Skin epidermis (tissue), 12 donors: Measurements from ENCODE around the gene SLC25A41.

ENCODE experiments used
- H3K27ac ChIP-seq, 21 experiments: fragments of 200-600 bp; sonication (generic) in 11 of 21; one replicate each; pipeline ENCODE4 v1.5.0; 2020; ENCODE audit warnings: mild to moderate bottlenecking in 3 of 21, inconsistent platforms in 2 of 21, moderate library complexity in 2 of 21
- H3K4me3 ChIP-seq, 7 experiments: fragments of 200-600 bp; sonication (generic) in 2 of 7; one replicate each; pipeline ENCODE4 v1.5.0; 2020; ENCODE audit warnings: inconsistent platforms in 2 of 7, mild to moderate bottlenecking in 2 of 7, moderate library complexity in 1 of 7

Gene SLC25A41

DNA sequence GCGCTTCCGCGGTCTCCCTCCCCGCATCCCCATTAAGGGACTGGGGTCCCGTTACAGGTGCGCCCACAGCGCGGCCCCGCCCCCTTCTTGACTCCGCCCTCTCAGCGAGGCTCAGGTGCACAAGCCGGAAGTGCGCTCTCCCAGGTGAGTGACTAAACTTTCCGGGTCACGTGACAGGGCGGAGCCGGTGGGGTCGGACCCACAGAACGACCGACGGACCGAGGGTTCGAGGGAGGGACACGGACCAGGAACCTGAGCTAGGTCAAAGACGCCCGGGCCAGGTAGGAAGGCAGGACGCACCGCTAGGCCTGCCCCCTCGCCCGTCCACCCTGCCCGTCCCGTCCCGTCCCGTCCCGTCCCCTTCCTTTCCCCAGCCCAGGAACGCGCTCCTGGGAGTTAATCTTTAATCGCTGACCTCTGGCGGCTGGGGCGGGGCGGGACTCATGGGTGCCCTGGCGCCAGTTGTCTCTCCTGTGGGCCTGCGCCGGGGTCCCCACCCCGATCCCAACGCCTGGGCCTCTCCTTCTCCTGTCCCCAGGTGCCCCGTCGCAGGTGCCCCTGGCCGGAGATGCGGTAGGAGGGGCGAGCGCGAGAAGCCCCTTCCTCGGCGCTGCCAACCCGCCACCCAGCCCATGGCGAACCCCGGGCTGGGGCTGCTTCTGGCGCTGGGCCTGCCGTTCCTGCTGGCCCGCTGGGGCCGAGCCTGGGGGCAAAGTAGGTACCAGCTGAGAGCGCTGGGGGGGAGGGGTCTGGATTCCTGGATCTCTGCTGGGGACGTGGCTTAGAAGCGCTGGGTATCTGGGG lies 30.7 kb upstream of the SLC25A41 start, which contains the start of gene CRB3:
Gene CRB3, plus strand, starts transcription at position 202 of the 804 bp plus-strand sequence. Its CDS starts 431 bp downstream, at position 633.
- peak within 1 kb of the TSS; percentile 30 to 69 (median 52) for H3K4me3 ChIP-seq
- peak within 1 kb of the TSS in 19 of 21 experiments; percentile 15 to 88 (median 72) for H3K27ac ChIP-seq

DNA sequence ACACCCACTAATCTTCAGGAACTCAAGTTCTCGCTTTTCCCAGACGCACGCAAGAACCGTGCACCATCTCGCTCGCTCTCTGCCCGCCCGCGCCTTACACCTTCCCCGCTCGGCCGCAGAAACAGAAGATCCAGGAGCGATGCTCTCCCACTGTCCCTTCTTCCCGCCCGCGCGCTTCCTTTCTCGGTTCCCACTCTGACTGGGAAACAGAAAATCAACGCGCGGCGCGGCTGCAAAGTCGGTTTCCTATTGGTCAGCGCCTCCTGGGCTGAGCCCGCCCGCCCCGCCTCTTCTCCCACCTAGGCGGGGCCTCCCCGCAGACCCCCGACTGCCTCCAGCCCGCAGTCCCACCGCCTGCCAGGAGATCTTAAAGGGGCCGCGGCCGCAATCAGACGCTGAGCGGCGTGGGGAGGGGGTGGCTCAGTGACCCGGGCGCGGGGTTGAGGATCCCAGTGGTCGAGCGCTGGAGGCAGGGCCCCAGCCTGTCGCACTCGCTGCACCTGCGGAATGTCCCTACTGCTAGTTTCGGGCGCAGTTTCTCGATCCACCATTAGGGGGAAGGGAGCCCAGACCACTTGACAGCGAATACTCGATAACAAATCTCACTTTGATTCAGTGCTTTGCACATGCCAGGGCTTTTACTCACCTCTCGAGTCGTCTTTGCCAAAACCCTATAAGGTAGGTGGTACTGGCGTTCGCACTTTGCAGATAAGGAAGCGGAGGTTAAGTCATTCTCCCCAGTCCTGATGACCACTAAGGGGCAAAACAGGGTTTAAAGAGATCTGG lies 26.7 kb upstream of the SLC25A41 start:
- Histone ChIP-seq H3K27ac (peak overlapping the region in 18 of 21 experiments; percentile 39 to 87 (median 77)), H3K4me3 (peak overlapping the region; percentile 49 to 83 (median 67))

DNA sequence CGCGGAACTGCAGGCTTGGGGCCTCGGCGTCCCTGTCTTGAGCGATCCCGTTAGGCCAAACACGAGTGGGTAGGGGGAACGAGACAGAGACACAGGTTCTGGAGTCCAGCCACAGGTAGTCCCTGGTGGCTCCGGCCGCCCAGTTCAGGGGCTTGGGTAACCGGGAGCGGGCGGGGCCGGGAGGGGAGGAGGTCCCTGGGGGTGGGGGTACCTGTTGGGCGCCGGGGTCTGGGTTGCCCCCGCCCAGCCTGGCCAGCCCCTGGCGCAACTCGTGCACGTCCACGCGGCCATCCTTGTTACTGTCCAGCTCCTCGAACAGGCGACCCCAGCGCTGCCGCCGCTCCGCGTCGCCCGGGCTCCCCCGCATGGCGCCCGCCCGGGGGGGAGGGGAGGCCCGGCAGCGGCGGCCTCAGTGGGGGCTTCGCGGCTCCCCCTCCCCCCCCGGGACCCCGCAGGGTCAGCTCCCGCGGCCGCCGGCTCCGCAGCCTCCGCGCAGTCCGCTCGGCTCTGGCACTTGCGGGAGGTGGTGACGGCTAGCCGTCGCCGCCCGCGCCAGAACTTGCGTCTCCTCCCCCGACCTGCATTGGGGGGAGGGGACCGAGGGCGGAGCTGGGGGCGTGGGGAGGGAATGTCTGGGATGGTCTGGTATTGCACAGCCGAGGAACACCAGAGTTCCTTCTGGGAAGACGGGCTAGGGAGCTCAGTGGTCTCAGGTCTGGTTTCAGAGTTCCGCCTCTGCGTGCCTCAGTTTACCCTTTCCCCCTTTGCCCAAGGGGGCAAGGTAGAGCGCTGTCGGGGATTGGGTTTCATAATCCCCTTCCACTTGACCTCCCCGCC lies 25.9 kb upstream of the SLC25A41 start, which contains the start of gene SLC25A23:
Gene SLC25A23, minus strand, starts transcription at position 531 of the 837 bp plus-strand sequence. Its CDS starts 164 bp downstream, at position 367.
- Histone ChIP-seq H3K4me3 (peak within 1 kb of the TSS; percentile 49 to 83 (median 67)), H3K27ac (peak within 1 kb of the TSS in 18 of 21 experiments; percentile 39 to 87 (median 77))

DNA sequence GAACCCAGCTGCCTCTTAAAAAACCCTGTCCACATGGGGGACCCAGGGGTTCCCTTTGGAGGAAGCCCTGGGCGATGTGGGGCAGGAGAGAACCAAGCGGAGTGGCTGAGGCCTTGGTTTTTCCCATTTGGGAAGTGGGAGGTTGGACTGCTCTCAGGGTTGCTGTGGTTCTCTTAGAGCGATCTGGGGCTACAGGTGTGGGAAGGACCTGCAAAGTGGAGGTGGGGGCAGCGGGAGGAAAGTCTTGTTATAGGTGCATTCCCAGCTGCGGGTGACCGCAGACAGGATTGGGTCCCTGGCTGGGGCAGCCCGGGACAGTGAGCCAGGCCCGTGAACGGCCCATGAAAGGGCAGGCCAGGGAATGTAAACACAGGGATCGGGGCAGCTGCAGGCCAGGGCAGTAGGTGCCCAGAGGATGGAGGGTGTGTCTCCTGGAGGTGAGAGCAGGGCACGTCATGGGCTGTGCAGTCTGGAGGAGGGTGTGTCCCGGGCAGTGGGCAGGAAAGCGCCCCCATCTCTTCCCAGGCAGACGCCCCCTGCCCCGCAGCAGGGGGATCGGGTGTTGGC lies 25.2 kb upstream of the SLC25A41 start:
- peak overlapping the region in 13 of 21 experiments; percentile 28 to 87 (median 77) for H3K27ac ChIP-seq
- H3K4me3 ChIP-seq: peak overlapping the region; percentile 49 to 83 (median 67)

DNA sequence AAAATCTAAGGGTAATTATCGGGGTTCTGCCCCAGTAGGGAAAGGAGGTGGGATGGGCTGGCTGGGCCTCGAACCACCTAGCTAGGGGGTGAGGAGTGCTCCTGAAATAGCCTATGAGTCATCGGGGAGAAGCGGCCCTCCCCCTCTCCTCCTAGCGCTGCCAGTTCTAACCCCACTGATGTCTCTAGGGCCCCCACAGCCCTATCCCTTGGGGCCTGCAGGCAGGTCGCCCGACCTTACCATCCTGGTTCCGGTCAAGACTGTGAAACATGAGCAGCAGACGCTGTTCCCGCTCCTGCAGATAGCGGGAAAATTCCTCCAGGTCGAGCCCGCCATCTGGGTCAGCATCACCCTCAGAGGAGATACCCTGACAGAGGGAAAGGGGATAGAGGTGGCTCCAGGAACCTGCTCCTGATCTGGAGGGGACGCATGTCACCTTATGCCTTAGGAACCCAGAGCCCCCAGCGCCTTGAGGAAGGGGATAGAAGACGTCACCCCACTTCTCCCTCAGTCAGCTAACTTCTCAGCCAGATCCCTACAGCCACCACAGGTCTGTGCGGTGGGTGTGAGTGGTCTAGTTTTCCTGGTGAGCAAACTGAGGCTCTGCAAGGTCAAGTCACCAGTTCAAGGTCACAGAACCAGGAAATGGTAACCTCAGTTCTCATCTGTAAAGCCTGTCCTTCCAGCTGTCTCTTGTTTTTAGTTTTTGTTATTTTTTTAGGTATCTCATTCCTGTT lies 24.6 kb upstream of the SLC25A41 start:
- Histone ChIP-seq H3K4me3 (peak overlapping the region in 2 of 7 experiments; percentile 7 to 59), H3K27ac (peak overlapping the region in 1 of 21 experiments; percentile 78)

DNA sequence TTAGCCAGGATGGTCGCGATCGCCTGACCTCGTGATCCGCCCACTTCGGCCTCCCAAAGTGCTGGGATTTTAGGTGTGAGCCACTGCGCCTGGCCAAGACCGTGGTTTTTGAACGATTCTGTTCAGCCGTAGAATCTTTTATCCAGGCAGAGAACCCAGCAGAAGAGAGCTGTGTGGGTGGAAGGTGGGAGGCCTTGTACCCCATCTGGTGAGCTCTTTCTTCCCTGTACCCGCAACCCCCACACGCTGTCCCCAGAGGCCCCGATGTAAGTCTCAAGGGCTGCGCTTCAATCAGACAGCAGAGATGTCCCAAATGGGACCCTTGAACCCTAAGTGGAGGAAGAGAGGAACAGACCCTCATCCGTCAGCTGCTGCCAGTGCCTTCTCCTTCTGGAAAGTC lies 22.4 kb upstream of the SLC25A41 start:
- Histone ChIP-seq H3K4me3 (no peak overlapping the region), H3K27ac (no peak overlapping the region)

DNA sequence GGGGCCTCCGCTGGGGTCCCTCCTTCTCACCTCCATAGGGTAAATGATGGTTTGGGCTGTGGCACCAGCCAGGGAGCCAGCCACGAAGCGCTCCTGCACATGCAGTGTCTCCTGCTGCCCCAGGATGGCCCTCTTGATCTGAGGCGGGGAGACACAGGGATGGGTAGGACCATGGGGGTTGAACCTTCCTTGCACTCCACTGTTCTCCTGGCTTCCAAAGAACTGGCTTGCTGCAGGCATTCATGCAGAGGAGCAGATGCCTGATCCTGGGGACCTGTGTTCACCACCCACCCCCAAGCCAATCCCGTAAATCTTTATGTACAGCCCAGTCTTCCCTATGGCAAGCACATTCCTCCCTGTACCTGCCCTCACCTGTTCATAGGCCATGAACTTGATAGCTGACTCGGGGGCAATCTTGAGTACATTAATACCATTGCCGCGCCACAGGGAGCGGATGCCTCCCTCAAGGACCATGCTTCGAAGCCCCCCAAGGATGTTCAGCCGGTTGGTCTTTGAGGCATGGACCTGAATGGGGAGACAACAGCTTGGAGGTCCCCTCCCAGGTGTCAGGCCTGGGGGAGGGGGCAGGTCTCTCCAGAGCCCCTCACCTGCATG lies 20.5 kb upstream of the SLC25A41 start:
- no peak overlapping the region for H3K4me3 ChIP-seq

DNA sequence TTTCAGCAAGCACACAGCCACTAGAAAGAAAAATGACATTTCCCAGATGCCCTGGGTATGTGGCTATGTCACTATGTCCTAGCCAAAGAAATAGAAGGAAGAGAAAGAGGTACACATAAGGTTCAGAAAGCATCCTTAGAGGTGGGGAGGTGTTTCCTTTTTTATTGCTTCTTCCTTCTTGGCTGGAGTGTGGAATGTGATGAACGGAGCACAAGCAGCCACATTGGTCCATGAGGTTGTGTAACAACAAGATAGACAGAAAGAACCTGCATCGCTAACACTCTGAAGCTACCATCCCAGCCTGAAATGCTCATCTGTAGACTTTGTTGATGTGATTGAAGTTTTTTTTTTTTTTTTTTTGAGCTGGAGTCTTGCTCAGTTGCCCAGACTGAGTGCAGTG lies 19.3 kb upstream of the SLC25A41 start:
- no peak overlapping the region for H3K27ac ChIP-seq

More for the DNA sequence above, 20.5 kb upstream of the SLC25A41 start:
- H3K27ac ChIP-seq: no peak overlapping the region

DNA sequence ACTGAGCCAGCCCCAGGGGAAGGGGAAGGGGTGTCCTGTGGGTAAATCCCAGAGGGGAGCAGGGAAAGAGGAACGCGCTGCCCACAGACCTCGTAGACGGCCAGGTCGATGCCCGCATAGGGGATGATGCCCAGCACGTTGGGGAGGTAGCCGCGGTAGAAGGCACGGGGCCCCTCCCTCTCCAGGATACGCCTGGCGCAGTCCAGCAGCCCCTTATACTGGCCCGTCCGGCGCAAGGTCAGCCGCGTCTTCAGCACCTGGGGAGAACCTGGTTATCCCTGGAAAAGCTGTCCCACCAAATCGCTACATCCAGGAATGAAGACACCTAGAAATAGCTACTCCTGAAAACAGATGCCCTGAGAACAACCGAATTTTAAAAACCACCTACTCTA lies 18.7 kb upstream of the SLC25A41 start:
- H3K4me3 ChIP-seq: no peak overlapping the region
- H3K27ac ChIP-seq: no peak overlapping the region

More for the DNA sequence above, 19.3 kb upstream of the SLC25A41 start:
- no peak overlapping the region for H3K4me3 ChIP-seq

DNA sequence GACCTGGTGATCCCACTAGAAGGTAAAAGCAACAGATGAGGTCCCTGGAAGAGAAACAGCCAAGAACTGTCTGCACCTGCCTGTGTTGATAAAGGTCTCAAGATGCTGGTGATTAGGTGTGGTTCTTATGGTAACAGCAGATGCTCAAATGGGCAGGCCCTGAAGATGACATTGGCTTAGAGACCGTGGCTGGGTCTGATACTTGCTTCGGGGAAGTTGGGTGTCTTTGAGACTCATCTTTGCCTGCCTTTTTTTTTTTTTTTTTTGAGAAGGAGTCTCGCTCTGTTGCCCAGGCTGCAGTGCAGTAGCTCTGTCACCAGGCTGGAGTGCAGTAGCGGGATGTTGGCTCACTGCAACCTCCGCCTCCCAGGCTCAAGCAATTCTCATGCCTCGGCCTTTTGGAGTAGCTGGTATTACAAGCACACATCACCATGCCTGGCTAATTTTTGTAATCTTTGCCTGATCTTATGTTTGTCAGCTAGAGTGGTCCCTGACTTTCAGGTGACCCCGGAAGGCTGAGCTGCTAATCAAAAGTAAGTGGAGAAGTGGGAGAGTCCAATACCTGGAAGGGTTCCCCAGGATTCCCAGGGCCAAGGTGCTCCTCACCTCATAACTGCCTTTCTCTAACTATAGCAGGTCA lies 18.1 kb upstream of the SLC25A41 start:
- no peak overlapping the region for H3K27ac ChIP-seq
- no peak overlapping the region for H3K4me3 ChIP-seq

DNA sequence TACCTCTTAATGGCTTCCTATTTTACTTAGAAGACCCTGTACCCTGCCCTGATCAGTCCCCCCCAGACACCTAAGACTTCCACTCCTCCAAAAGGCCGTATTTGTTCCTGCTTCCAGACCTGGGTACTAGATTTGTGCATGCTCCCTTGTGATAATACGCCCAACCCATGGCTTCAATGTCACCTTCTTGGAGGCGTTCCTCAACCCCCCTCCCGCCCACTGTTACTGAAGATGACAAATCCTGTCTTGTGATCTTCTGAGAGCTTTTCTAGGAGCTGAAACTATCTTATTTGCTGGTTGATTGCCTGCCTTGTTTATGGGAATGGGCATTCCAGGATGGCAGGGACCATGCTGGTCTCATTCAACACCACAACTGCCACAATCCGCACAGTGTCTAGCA lies 16.6 kb upstream of the SLC25A41 start:
- no peak overlapping the region for H3K4me3 ChIP-seq
- no peak overlapping the region for H3K27ac ChIP-seq

DNA sequence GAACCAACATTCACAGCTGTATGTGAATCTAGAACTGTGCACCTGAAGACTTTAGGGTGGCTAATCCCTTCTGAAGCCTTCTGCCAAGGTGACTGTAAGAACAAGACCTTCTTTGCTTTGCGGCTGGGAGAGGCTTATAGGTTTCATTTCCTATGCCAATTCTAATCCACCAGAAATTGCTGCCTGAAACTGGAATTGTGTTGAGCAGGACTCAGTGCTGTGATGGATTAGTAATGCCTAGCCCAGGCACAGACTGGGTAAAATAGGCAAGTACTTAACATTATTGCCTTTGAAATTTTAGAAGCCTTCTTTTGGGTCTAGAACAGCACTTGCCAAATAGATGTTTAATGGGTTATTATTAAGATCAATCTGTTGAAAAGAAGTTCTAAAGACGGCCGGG lies 14.5 kb upstream of the SLC25A41 start:
- Histone ChIP-seq H3K27ac (no peak overlapping the region), H3K4me3 (no peak overlapping the region)

DNA sequence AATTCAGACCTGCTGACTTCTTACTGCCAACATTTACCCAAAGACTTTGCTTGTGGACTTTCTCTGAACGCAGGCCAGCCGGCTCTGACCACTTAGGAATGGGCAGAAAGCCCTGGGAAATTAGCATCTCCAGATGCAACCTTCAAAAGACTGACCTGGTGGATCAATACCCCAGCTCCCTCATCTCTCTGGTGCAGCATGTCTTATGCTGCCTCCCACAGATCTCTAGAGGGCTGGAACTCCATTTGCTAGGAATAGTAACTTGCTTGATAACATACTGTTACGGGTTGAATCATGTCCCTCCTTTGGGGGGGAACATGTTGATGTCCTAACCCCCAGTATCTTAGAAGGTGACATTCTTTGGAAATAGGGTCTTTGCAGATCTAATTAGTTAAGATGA lies 12.9 kb upstream of the SLC25A41 start:
- Histone ChIP-seq H3K4me3 (no peak overlapping the region), H3K27ac (no peak overlapping the region)

DNA sequence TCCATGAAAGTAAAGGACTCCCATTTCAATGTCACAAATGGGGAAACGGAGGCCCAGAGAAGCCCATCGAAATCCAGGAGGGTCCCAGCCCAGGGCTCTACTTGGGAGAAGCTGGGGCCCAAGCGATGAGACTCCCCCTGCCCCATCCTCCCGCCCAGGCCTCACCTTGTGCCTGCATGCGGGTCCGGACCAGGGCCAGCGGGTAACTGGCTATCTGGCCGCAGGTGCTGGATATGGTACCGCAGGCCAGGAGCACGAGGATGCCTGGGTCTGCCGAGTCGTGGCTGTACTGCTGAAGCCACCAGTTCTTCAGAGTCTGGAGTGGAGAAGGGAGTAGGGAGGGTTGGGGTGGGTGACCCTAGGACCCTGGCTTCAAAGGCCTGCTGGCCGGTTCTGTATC lies 10.4 kb upstream of the SLC25A41 start:
- Histone ChIP-seq H3K4me3 (no peak overlapping the region), H3K27ac (no peak overlapping the region)

DNA sequence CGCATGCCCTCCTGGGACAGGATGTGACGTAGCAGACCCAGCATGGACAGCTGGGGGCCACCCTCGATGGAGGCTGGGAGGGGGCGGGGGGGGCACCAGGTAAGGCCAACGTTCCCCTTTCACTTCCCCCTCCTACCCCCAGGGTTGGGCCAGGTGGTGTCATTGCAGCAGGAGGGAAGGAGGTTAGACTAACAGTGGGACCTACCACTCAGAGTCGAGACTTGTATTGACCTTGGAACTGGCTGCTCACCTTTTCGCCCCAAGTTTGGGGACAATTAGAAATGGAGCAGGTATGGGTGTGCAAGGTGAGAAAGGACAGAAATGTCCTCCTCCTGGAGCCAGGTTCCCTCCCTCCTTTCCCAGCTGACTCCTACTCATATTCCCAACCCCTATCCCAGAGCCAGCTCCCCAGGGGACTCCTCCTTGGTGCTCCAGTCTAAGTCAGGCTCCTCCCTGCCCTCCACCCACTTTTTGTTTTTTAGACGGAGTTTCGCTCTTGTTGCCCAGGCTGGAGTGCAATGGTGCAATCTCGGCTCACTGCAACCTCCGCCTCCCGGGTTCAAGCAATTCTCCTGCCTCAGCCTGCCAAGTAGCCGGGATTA lies 8.6 kb upstream of the SLC25A41 start:
- no peak overlapping the region for H3K4me3 ChIP-seq
- no peak overlapping the region for H3K27ac ChIP-seq

DNA sequence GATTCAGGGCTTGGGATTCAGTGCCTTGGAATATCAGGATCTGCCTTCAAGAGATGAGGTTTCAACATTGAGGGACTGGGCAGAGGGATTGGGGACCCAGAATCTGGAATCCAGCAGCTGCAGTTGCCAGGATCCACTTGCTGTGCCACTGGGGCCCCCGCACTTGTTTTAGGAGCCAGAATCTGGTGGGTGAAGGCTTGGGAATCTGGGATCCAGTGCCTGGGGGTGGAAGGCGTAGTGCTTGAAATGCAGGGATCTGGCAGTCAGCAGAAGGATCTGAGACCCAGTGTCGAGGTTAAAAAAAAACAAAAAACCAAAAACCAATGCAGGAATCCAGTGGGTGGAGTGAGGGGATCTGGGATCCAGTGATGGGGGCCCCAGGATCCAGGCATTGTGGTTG lies 7.3 kb upstream of the SLC25A41 start:
- H3K4me3 ChIP-seq: no peak overlapping the region
- no peak overlapping the region for H3K27ac ChIP-seq

DNA sequence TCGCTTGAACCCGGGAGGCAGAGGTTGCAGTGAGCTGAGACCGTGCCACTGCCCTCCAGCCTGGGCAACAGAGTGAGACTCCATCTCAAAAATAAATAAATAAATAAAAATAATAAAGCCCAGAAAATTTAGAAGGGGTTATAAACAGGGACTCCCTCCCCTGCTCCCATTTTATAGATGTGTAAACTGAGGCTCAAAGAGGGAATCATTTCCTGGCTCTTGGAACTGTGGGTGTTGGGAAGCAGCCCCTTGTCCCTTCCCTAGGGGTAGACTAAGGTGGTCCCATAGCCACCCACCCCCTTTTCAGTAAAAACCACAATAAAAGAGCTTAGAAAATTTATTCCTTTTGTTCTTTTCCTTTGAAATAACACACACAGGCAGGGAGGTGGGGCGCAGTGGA lies 6.2 kb upstream of the SLC25A41 start:
- Histone ChIP-seq H3K27ac (no peak overlapping the region), H3K4me3 (no peak overlapping the region)
